GM12878 (cell line): Measurements from ENCODE around the gene HDAC2. TPM values are rescaled to one million over a fixed set of nuclear protein-coding genes. Genes with fewer than 3 reads are reported as not detected.

Experiments used
- ATAC-seq: fragments of 200-7000 bp; cut with Tn5 transposase; 3 replicates; pipeline ENCODE4 v1.9.1; 2020; ENCODE audit warnings: mild to moderate bottlenecking, moderate library complexity
- BruUV-seq: library from RNA; stranded (reverse); fragments of 400-500 nt; replicated peaks from 2 replicates; lab custom pipeline; 2021; lab: Mats Ljungman, UMichigan
- CTCF ChIA-PET: fragments of 300-600 bp; sonication (Branson Sonifier 250); formaldehyde crosslinking; extraction: SDS; loops from one replicate; lab custom pipeline; 2021; ENCODE audit warnings: inconsistent platforms; lab: Yijun Ruan, JAX
- POLR2A ChIA-PET: fragments of 350-600 bp; formaldehyde crosslinking; extraction: SDS; loops from one replicate; lab custom pipeline; 2021; ENCODE audit warnings: inconsistent platforms; lab: Charles Lee
- RAD21 ChIA-PET: fragments of 300-600 bp; sonication (Branson Sonifier 250); formaldehyde crosslinking; loops from one replicate; lab custom pipeline; 2023; ENCODE audit warnings: antibody characterized with exemption; ENCODE audit not compliant: unreplicated experiment; lab: Charles Lee
- SMC1A ChIA-PET: fragments of 300-600 bp; sonication (Branson Sonifier 250); formaldehyde crosslinking; loops from one replicate; lab custom pipeline; 2023; ENCODE audit not compliant: unreplicated experiment, uncharacterized antibody; lab: Charles Lee
- DNase-seq: peaks from one replicate; pipeline ENCODE4 v3.0.0-alpha.2; 2011; ENCODE audit warnings: low read depth, low spot score
- FAIRE-seq: peaks from 3 replicates; lab custom pipeline; 2011; peaks lifted over from hg19 to GRCh38; lab: Jason Lieb, UNC
- H2AFZ ChIP-seq: 2 replicates; pipeline ENCODE4 v1.6.0; 2011; ENCODE audit warnings: low read depth, low read length, control low read depth; ENCODE audit not compliant: control insufficient read depth
- H3K27ac ChIP-seq: 2 replicates; pipeline ENCODE4 v1.5.1; 2011; ENCODE audit warnings: control low read depth; ENCODE audit not compliant: control insufficient read depth, insufficient read depth
- H3K27me3 ChIP-seq, 2 experiments: replicated peaks in 1 of 2; 2 replicates each; pipeline versions ENCODE4 v1.6.0 to v1.6.1; 2011; ENCODE audit warnings: low read length in 1 of 2; ENCODE audit not compliant: control insufficient read depth in 2 of 2, insufficient read depth in 2 of 2
- H3K36me3 ChIP-seq, 2 experiments: 2 replicates each; pipeline ENCODE4 v1.5.1; 2011; ENCODE audit warnings: low read length in 1 of 2; ENCODE audit not compliant: control insufficient read depth in 2 of 2, insufficient read depth in 2 of 2
- H3K4me1 ChIP-seq: 2 replicates; pipeline ENCODE4 v1.6.1; 2011; ENCODE audit warnings: mild to moderate bottlenecking, low read length, moderate library complexity, mixed read lengths; ENCODE audit not compliant: control insufficient read depth, insufficient read depth
- H3K4me2 ChIP-seq: 2 replicates; pipeline ENCODE4 v1.6.0; 2011; ENCODE audit warnings: control low read depth; ENCODE audit not compliant: control insufficient read depth, insufficient read depth
- H3K4me3 ChIP-seq: fragments of 200-600 bp; sonication (generic); 2 replicates; pipeline ENCODE4 v1.5.1; 2016
- H3K79me2 ChIP-seq: 2 replicates; pipeline ENCODE4 v1.6.0; 2011; ENCODE audit warnings: low read length; ENCODE audit not compliant: control insufficient read depth, insufficient read depth
- H3K9ac ChIP-seq: 2 replicates; pipeline ENCODE4 v1.8.0; 2011; ENCODE audit warnings: low read length, control low read depth, mixed read lengths; ENCODE audit not compliant: control insufficient read depth, insufficient read depth
- H3K9me3 ChIP-seq: replicated peaks from 3 replicates; pipeline ENCODE4 v1.5.1; 2011; ENCODE audit warnings: mild to moderate bottlenecking, low read length; ENCODE audit not compliant: control insufficient read depth, insufficient read depth
- H4K20me1 ChIP-seq: 2 replicates; pipeline ENCODE4 v1.6.0; 2011; ENCODE audit not compliant: control insufficient read depth, insufficient read depth
- CHD2 ChIP-seq: IDR thresholded peaks from 2 replicates; pipeline ENCODE4 v1.6.1; 2011; ENCODE audit warnings: low read depth, low read length, improper control_type of control experiment, borderline replicate concordance
- FOXK2 ChIP-seq: fragments of 450-650 bp; IDR thresholded peaks from 2 replicates; pipeline ENCODE4 v1.6.1; 2017; ENCODE audit warnings: mild to moderate bottlenecking, moderate library complexity
- GABPA ChIP-seq: IDR thresholded peaks from 2 replicates; pipeline ENCODE4 v1.6.1; 2014; ENCODE audit warnings: antibody characterized with exemption, low read depth, mild to moderate bottlenecking, inconsistent platforms
- GATAD2B ChIP-seq: fragments of 450-650 bp; conservative IDR thresholded peaks from 2 replicates; pipeline ENCODE4 v1.6.1; 2017; ENCODE audit warnings: low read depth, mild to moderate bottlenecking, moderate library complexity
- MXI1 ChIP-seq: fragments of 150-350 bp; IDR thresholded peaks from 2 replicates; pipeline ENCODE4 v1.6.1; 2011; ENCODE audit warnings: low read depth, mild to moderate bottlenecking, inconsistent platforms, low read length, improper control_type of control experiment
- NBN ChIP-seq: fragments of 450-650 bp; IDR thresholded peaks from 2 replicates; pipeline ENCODE4 v1.6.1; 2016
- NFXL1 ChIP-seq: fragments of 450-650 bp; IDR thresholded peaks from 2 replicates; pipeline ENCODE4 v1.6.1; 2017; ENCODE audit warnings: antibody characterized with exemption, mild to moderate bottlenecking, borderline replicate concordance
- RUNX3 ChIP-seq: IDR thresholded peaks from 2 replicates; pipeline ENCODE4 v1.6.1; 2012; ENCODE audit warnings: low read length, inconsistent platforms
- SP1 ChIP-seq: IDR thresholded peaks from one replicate; pipeline ENCODE4 v1.6.1; 2011; ENCODE audit warnings: low read depth, low read length
- SREBF2 ChIP-seq: IDR thresholded peaks from 2 replicates; pipeline ENCODE4 v1.6.1; 2012; ENCODE audit warnings: mild to moderate bottlenecking, low read length
- SUPT20H ChIP-seq: IDR thresholded peaks from 2 replicates; pipeline ENCODE4 v1.6.1; 2011; ENCODE audit warnings: low read depth, mild to moderate bottlenecking, low read length, moderate library complexity, borderline replicate concordance; ENCODE audit not compliant: control insufficient read depth
- TAF1 ChIP-seq: IDR thresholded peaks from 2 replicates; pipeline ENCODE4 v1.6.1; 2011; ENCODE audit warnings: mild to moderate bottlenecking, low read depth, low read length, borderline replicate concordance
- TCF7 ChIP-seq: IDR thresholded peaks from 2 replicates; pipeline ENCODE4 v1.6.1; 2014; ENCODE audit warnings: antibody characterized with exemption, borderline replicate concordance
- YY1 ChIP-seq: IDR thresholded peaks from 2 replicates; pipeline ENCODE4 v1.6.1; 2011; ENCODE audit warnings: low read depth, mild to moderate bottlenecking, low read length
- ZNF384 ChIP-seq: IDR thresholded peaks from 2 replicates; pipeline ENCODE4 v1.6.1; 2012; ENCODE audit warnings: low read depth, mild to moderate bottlenecking, low read length, improper control_type of control experiment, borderline replicate concordance
- WGBS: methylation state at CpG from one replicate; pipeline ENCODE4 v1.1.6; 2016; ENCODE audit warnings: low lambda C conversion rate; ENCODE audit not compliant: insufficient replicate concordance, insufficient coverage; ENCODE audit errors: missing lambda C conversion rate; 5-methylcytosine and 5-hydroxymethylcytosine counted together
- in situ Hi-C: fragments of 300-500 bp; cut with MboI; formaldehyde crosslinking; loops from 9 replicates; pipeline ENCODE4 v1.14.3; 2018; ENCODE audit warnings: mixed read lengths
- intact Hi-C: fragments of 100-400 bp; cut with micrococcal nuclease; formaldehyde crosslinking; loops from one replicate; pipeline ENCODE4 v1.14.2; 2022; ENCODE audit not compliant: unreplicated experiment
- polyA plus RNA-seq, 11 experiments: library from polyadenylated mRNA; depleted of rRNA in 4 of 11; unstranded in 6 of 11; stranded (reverse) in 5 of 11; fragments of >200 nt; fragmentation: Nextera tagmentation in 4 of 11; fragmentation: Illumina TruSeq in 1 of 11; extraction: Ambion mirVana in 4 of 11; extraction: Trizol in 1 of 11; gene quantifications; 1 replicate in 1 of 11; 2 replicates in 10 of 11; pipeline versions ENCODE4 v1.2.1 to v1.2.3, GENCODE V29; 2011 to 2016; ENCODE audit warnings: inconsistent platforms in 2 of 11, missing spikeins in 2 of 11, low read depth in 1 of 11
- total RNA-seq, 4 experiments: library from RNA; depleted of rRNA in 3 of 4; stranded (reverse); fragments of >200 nt in 3 of 4; fragmentation: Illumina TruSeq in 1 of 4; extraction: Trizol in 1 of 4; gene quantifications; 2 replicates each; pipeline versions ENCODE4 v1.2.1 to v1.2.3, GENCODE V29; 2013 to 2021
- TF ChIP-seq, protein P1 (sequence below): fragments of 450-650 bp; IDR thresholded peaks from 2 replicates; pipeline ENCODE4 v1.6.1; 2017; ENCODE audit warnings: mild to moderate bottlenecking, moderate library complexity

The HDAC2 gene
- total and polyA plus RNA-seq, 10 of the 15 experiments (the other 5 are each of a cell fraction or from before 2014, with no cell fraction given), result 40.4 to 210 (median 114) TPM

DNA sequence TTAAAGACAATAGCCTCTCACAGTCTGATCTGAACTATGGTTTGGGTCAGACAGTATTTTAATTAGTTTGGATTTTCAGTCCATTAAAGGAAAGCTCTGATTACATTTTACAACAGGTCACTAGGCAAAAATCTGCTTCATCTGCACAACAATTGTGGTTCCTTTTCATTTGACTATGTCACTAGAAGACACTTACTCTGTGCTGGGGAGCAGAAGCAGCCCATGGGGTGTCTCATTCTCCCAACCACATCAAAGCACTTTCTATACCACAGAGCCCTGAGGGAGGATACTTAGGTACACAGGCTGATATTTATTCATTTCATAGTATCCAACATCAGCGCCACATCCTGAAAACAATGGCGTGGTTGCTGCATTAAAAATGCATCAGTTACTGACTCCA is 36.6 kb upstream of the HDAC2 start:
- intact Hi-C loops, result no loop called here
- H3K4me3 ChIP-seq, result no peak overlapping the region
- no peak overlapping the region for H3K9ac ChIP-seq
- ChIA-PET POLR2A (no interaction called here), CTCF (interaction anchor here (0.7 kb wide), 1 partner anchor 338 kb away, joined by 3 read pairs; no protein-coding TSS in a partner anchor), RAD21 (no interaction called here), SMC1A (no interaction called here)
- peak; percentile 17 for DNase-seq
- no peaks in the 10 kb centered on the region for H3K79me2 ChIP-seq
- TF ChIP-seq RUNX3, result peak; percentile 84
- peak; percentile 89 for TF ChIP-seq TCF7
- TF ChIP-seq MXI1, result no peak
- no peaks in the 10 kb centered on the region for H3K9me3 ChIP-seq
- H3K4me1 ChIP-seq, result no peaks in the 10 kb centered on the region
- FAIRE-seq, result no peak
- in situ Hi-C loops, result no loop called here
- H3K27me3 ChIP-seq, result no peaks in the 10 kb centered on the region; a peak in 1 of 4 replicates
- peak; percentile 67 for ATAC-seq
- H2AFZ ChIP-seq, result no peak overlapping the region
- H3K27ac ChIP-seq, result no peak overlapping the region
- H4K20me1 ChIP-seq, result no peaks in the 10 kb centered on the region
- no TSS peak for BruUV-seq
- no peaks in the 10 kb centered on the region for H3K36me3 ChIP-seq
- no peak overlapping the region for H3K4me2 ChIP-seq
- 3% methylated on average over 2 of the region's 2 CpGs for WGBS

DNA sequence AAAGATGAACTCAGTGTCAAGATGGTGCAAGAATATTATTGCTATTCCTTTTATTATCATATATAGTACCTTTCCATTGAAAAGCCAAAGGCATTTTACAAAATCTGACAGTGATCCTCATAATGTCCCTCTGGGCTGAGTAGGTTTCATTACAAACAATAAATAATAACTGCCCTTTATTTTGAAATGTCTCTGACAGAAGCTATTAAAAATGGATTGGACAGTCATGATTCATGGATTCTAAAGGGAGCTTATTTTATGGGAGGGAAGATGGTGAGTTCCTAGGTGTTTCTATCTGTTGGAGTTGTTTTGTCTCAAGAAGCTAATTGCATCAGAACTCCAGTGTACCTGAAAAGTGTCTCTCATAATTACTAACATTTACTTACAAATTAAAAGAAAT is 30.4 kb upstream of the HDAC2 start:
- intact Hi-C loops (no loop called here), in situ Hi-C loops (no loop called here)
- FAIRE-seq (no peak), ATAC-seq (no peak), DNase-seq (no peak)
- H3K4me1 ChIP-seq, result no peaks in the 10 kb centered on the region
- H3K36me3 ChIP-seq, result no peaks in the 10 kb centered on the region
- CTCF ChIA-PET, result interaction anchor here (1.8 kb wide), 1 partner anchor 21 kb away, joined by 5 read pairs; no protein-coding TSS in a partner anchor
- POLR2A ChIA-PET, result no interaction called here
- no peak overlapping the region for H3K27ac ChIP-seq
- H3K9me3 ChIP-seq, result no peaks in the 10 kb centered on the region
- H2AFZ ChIP-seq, result no peak overlapping the region
- no peaks in the 10 kb centered on the region for H3K79me2 ChIP-seq
- H3K27me3 ChIP-seq, result no peaks in the 10 kb centered on the region; a peak in 2 of 4 replicates
- no peak overlapping the region for H3K9ac ChIP-seq
- no peaks in the 10 kb centered on the region for H4K20me1 ChIP-seq
- RAD21 ChIA-PET, result no interaction called here
- no TSS peak for BruUV-seq
- no peak overlapping the region for H3K4me3 ChIP-seq
- no peak overlapping the region for H3K4me2 ChIP-seq
- SMC1A ChIA-PET, result no interaction called here
- TF ChIP-seq, protein P1, sequence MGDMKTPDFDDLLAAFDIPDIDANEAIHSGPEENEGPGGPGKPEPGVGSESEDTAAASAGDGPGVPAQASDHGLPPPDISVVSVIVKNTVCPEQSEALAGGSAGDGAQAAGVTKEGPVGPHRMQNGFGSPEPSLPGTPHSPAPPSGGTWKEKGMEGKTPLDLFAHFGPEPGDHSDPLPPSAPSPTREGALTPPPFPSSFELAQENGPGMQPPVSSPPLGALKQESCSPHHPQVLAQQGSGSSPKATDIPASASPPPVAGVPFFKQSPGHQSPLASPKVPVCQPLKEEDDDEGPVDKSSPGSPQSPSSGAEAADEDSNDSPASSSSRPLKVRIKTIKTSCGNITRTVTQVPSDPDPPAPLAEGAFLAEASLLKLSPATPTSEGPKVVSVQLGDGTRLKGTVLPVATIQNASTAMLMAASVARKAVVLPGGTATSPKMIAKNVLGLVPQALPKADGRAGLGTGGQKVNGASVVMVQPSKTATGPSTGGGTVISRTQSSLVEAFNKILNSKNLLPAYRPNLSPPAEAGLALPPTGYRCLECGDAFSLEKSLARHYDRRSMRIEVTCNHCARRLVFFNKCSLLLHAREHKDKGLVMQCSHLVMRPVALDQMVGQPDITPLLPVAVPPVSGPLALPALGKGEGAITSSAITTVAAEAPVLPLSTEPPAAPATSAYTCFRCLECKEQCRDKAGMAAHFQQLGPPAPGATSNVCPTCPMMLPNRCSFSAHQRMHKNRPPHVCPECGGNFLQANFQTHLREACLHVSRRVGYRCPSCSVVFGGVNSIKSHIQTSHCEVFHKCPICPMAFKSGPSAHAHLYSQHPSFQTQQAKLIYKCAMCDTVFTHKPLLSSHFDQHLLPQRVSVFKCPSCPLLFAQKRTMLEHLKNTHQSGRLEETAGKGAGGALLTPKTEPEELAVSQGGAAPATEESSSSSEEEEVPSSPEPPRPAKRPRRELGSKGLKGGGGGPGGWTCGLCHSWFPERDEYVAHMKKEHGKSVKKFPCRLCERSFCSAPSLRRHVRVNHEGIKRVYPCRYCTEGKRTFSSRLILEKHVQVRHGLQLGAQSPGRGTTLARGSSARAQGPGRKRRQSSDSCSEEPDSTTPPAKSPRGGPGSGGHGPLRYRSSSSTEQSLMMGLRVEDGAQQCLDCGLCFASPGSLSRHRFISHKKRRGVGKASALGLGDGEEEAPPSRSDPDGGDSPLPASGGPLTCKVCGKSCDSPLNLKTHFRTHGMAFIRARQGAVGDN, result no peak
- no peak for TF ChIP-seq GABPA
- TF ChIP-seq GATAD2B, result no peak
- no peak for TF ChIP-seq ZNF384
- no peak for TF ChIP-seq NFXL1
- no peak for TF ChIP-seq CHD2
- no peak for TF ChIP-seq FOXK2
- no peak for TF ChIP-seq SUPT20H
- no peak for TF ChIP-seq TAF1
- no peak for TF ChIP-seq NBN
- no peak for TF ChIP-seq SP1
- TF ChIP-seq YY1, result no peak
- no peak for TF ChIP-seq SREBF2
